GM18909 (cell line): Measurements from ENCODE around the gene KDELR3.

Experiments used
- ATAC-seq: cut with Tn5 transposase; IDR thresholded peaks from one replicate; pipeline ENCODE4 v1.9.1; 2021; ENCODE audit warnings: mild to moderate bottlenecking; ENCODE audit not compliant: unreplicated experiment, poor library complexity

KDELR3 gene

DNA sequence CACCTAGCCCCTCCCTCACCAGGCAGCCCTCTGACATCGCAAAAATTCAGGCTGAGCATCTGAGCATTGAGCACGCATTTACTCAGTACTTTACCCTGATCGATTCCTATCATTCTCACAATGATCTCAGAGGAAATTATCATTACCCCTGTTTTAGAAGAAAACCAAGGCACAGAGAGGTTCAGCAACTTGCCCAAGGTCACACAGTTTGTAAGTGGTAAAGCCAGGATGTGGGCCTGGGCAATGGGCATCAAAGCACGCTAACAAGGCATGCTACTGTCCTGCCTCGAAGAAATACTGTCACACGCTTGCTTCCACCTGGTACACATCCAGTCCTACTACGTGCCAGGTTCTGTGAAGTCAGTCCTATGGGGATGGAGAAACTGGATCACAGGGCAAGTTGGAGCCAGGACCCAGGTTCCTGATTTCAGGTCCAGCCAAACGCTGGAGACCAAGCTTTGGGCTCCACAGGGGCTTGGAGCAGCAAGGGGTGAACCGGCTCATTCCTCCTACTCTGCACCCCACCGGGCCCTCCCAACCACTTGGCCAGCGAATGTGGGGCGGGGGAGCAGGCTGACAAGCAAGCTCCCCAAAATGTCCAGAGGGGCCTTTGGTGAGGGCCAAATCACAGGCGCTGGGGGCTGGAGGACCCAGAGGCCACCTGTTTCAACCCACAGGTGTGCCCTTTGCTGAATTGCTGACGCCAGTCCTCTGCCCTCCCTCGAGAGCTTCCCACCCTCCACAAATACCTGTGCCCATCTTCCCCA, 31.1 kb upstream of the KDELR3 start:
- ATAC-seq: no peak

DNA sequence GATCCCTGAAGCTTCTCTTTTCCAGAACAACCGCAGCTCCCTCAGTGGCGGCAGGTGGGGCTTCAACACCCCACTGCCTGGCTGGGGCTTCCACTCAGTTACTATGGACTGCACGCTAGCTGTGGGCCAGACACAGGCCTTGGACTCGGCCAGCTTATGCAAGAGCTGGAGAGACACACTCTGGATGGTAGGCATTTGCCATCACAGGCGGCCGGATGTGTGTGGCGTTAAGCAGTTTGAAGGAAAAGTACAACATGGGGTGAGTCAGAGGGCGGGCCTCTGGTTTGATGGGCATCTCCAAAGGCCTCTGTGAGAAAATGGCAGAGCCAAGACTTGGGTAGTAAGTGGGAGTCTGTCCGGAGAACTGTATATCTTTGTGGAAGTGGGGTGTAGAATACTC, 30.5 kb upstream of the KDELR3 start:
- ATAC-seq: no peak

DNA sequence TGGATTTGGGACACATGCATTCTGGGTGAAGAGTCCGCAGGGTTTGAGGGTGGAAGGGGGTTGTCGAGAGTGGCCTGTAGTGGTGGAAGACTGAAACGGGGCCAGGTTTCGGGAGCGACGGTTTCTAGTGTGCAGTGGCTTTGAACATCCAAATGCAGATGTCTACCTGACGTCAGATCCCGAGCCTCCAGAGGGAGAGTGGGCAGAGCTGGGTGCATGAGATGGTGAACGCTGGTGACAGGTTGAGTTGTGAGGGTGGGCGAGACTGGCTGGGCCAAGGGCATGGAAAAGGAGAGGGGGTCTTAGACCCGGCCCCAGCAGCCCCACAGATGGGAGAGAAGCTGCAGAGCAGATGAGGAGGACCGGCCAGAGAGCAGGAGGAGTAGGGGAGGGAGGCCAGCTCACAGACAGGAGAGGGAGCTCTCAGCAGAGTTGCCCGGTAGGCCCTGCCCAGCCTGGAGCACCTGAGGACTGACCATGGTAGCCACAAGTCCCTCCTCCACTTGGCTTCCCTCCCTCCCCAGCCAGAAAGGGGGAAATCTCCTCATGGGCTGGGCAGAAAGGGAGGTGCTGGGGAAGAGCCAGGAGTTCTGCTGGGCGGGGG, 27.0 kb upstream of the KDELR3 start:
- ATAC-seq: no peak

DNA sequence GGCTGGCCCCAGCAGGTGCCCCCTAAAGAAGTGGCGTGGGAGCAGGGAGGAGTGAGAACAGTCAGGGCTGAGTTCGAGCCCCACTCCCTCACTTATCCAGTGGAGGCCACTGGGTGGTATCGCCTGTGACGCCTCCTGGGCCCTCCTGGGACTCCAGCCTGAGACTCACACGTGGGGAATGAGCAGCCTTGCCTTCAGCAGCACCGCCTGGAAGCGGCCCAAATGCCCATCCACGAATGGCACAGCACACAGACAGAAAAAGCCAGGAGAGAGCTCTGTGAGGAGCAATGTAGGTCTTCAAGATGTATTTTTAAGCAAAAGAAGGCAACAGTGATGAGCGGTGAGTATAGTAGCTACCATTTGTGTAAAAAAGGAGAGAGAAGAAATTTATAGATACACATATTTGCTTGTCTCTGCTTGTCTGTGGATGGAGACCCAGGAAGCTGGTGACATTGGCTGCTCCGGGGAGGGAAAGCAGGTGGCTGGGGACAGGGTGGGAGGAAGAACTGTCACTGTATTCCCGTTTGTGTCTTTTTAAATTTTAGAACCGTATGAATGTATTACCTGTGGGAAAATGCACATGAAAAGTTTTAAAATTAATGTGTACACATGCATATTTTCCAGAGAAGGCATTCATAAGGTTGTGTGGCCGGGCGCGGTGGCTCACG, 26.1 kb upstream of the KDELR3 start:
- no peak for ATAC-seq

DNA sequence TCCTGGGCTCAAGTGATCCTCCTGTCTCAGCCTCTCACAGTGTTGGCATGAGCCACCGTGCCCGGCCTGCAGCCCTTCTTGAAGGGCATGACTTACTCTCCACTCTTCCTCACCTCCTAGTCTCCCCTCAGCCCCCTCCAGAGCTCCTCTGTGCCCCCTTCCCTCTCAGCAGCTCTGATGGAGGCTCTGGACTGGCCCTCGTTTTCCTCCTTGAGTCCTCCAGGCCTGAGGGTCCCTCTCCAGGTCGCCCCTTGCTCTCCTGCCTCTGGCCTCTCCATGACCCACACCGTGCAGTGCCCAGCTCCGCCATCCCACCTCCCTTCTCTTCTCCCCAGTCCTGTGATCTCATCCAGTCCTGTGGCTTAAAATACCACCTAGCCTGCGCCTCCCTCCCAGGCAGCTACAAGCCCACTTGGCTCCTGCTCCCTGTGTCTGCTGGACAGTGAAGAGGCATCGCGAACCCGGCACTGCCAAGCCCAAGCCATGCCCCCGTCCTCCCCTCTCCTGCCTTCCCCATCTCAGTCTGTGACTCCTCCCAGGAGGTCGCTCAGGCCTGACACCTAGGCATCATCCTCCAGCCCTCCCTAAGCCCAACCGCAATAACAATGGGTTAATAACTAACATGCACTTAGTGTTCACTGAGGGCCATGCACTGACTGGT, 24.8 kb upstream of the KDELR3 start:
- no peak for ATAC-seq

DNA sequence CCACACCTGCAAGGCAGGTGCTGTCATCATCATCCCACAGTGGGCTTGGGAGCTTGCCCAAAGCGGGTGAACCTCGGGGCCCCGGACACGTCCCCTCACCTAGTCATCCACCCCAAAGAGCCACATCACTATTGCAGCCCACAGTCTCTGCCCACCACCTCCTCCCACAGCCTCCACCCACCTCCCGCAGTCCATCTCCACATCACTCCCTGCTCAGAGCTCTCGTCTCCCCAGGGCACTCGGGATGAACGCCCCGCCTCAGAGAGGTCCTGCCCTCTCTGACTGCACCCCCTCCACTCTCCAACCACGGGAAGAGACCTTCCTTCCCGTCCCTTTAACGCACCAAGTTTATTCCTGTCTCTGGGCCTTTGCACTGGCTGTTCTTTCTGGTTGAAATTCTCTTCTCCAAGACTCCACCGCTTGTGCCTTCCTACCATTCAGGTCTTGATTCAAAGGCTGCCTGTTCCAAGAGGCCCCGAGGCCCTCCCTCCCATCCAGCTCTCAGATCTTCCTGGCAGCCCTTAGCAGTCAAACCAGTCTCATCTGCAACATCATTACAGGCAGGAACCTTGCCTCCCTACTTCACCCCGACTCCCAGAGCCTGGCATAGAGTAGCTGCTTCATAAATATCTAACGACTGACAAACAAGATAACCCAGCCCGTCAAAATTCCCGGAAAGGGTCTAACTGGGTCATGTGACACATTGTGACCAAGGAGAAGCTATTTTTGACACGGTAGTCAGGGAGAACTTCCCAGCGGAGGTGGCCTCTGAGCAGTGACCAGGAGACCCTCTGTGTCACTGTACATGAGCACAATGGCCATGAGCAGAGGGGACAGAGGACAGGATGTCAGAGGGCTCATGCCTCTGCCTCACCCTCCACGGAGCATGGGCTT, 24.0 kb upstream of the KDELR3 start:
- ATAC-seq: no peak

DNA sequence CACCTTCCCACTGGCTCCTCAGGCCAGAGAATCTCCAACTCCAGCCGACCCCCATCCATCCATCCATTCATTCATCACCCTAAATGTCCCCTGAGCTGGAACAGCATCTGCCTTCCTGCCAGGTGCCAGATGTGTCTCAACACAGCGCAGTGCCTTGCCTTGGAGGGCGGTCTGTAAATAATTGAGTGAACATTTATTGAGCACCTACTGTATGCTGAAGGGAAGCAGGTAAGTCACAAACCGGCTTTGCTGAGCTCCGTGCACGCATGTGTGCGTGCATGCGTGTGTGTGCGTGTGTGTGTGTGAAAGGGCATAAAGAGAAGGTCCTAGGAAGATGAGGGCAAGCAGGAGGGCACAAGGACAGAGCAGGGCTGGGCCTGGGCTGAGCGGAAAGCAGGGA, 23.1 kb upstream of the KDELR3 start:
- no peak for ATAC-seq

DNA sequence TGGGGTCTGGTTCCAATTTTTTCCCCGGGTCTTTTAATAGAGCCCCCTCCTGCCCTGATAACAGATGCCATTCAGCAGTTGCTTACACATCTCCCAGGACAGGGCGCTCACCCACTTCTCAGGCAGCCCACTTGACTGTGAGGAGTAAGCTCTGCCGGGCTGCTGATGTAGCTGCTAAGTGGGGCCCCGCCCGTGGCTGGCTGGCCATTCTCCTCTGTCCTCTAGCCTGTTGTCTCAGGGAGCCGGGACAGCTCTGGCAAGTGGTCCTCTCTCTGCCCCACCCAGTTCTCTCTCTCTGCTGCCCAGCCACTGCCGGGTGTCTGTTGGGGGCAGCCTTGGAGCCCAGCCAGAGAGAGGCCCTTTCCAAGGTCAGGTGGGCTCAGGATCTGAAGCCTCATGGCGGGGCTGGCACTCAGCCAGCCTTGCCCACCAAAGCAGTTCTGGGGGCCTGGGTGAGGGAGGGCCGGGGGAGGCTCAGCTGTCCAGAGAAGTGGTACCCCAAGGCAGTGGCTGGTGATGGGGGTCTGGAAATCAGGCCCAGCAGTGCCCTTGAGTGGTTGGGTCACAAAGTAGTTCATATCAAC, 21.8 kb upstream of the KDELR3 start:
- no peak for ATAC-seq

DNA sequence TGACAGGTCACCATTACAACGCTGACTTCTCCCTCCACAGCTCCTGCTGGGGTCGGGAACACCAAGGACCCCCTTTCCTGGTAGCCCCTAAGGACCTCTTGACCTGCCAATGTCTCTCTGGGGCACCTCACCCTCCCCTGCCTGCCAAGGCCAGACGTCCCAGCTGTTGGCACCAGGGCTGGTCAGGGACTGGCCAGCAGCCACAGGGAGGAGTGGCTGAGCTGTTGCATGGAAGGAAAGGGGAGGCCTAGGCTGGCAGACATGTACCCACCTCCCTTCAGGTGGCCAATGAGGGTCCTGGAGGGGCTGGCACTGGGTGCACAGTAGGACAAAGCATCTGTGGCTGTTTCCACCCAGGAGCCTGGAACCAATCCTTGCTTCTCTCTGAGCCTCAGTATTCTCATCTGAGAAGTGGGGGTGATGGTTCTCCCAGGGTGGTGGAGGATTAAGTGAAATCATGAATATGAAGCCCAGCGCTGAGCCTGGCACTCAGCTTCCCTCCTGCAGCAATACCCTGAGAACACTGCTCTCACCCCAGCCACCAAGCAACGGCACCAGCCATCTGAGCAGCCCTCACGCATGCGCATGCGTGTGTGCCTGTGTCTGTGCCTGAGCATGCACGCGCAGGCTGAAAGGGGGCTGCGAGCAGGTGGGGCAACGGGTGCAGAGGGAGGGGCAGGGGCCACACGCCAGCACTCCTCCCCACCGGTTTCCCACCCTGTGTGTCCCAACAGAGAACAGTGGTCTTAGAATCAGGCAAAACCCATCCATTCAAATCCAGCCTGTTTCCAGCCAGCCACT, 18.8 kb upstream of the KDELR3 start:
- ATAC-seq: no peak

DNA sequence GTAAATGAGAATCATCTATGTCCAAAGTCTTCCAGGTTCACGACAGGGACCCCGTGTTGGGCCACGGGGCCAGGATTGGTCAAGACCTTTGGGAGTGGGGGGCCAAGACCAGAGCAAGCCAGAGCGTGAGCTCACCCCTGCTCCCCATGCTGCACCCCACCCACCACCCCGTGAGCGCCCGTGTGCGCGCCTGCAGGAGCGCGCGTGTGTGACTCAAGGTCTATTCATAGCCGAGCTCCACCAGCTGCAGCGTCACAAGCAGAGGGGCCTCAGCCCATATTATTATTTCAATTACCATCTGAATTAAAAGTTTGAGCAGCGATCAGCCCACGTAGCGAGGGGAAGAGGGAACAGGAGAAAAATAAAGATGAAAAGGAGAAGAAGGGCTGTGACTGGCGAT, 18.1 kb upstream of the KDELR3 start:
- no peak for ATAC-seq

DNA sequence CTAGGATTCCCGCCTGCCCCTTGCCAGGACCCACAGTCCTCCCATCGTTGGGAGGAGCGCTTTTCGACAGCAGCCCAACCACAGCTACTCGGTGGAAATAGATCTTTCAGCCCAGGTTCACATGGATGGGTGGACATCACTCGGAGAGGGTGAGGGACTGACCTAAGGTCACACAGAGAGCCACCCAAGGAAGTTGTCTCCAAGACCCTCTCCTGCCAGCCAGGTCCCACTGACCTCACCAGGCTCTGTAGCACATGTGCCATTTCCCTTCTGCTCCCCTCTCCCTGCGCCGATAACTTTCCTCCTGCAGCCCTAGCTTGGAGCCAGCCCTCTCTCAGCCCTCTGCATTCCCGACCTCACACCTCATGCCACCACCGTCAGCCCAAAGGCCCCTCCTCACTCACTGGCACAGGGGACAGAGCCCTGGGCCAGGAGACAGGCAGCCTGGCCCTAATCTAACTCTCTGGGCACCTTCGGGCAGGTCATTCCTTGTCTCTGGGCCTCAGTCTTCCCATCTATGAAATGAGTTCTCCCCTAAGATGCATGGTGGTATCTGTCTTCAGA, 17.6 kb upstream of the KDELR3 start:
- ATAC-seq: no peak

DNA sequence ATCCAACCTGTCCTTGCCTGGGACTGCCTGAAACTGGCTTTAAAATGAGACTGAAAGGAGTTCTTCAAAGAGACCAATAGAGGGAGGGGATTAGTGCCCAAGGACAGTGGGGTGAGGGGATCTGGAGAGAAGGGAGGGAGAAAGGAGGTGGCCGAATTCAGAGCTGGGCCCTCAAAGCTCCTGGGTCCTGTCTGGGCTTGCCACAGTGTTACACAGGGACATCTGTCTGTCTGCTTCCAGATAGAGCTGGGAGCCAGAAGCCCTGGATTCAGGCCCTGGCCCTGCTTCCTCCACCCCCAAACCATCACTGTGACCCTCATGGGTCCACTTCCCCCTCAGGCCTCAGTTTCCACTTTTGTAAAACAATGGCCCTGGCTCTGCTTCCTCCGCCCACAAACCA, 16.5 kb upstream of the KDELR3 start:
- ATAC-seq: no peak

DNA sequence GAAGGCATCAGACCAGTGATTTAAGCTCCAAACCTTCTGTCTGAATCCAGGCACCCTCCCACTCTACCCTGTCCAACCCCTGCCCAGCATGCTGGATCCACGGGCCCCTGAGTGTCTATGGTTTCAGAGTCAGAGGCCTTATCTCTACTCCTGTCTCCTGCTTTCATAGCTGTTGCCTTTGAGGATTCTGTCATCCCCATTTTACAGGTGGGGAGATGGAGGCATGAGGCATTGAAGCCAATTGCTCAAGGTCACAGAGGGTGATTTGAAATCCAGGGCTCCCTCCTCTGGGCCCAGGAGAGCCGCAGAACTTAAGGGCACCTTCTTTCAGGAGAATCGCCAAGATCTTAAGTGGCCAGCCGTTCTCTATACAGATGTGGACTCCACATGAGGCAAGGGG, 16.0 kb upstream of the KDELR3 start:
- ATAC-seq: no peak

DNA sequence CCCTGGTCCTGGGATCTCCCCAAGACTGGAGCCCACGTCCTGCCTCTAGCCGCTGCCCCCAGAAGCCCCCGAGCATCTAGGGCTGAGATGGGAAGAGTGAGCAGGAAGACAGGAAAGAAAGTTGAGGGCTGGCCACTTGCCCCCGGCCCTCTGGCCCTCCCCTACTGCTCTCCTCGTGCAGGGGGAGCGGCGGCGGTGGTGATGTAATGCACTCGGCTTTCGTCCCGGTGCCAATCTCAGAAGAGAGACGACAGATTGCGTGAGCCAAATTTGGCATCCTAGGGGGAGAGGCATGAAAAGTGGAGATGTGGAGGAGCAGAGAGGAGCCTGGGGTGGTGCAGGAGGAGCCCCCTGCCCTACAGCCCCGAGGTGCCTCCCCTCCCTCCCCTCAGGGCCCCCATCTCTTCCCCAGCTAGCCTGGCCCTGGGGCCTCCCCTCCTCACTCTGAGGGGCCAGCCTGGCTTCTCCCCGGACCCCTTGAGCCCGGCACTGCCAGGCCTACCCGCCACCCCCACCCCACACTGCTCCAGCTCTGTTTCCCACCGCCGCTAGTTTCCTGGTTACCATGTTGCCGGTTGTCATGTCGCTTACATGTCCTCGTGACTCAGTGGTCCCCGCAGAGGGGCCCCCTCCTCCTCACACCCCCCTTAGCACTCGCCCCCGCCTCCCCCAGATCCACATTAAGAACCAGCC, 15.4 kb upstream of the KDELR3 start:
- no peak for ATAC-seq

DNA sequence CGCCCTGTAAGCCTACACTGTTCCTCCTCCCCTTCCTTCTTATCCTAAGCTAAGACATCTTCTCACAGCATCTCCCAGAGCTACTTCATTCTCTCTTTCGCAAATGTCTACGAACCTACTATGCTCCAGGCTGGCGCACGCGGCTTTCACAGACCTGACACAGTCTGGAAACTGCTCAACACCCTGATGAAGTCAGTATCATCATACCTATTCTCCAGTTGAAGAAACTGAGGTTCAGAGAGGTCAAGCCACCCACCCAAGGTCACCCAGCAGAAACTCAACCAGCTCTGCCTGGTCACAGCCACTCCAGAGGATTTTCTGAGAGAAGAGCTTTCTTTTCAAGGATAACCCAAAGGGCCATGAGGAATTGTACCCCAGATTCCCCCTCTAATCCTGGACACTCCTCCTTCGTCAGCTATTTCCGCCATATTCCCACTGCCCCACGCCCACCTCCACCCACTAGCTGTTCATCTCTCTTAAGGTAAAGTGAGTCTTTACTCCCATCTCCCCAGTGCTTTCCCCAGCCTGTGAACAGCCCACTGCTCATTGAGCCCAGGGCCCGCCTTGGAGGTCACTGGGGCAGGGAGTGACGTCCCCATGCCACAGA, 14.7 kb upstream of the KDELR3 start:
- ATAC-seq: no peak

DNA sequence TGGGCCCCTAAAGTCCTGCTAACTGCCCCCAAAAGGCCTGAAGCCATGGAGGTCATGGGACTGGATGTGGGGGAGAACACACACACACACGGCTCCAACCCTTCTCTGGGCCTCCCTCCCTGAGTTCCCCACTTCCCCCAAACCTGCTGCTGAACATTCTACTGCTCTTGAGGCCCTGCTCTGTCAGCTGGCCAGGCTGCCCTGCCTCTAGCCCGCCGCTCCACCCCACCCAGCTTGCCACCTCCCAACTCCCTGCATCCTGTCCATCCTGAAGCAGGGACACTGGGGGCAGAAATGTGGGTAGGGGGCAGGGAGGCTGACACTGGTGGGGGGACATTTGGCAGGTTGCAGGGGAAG, 13.9 kb upstream of the KDELR3 start:
- ATAC-seq: no peak

DNA sequence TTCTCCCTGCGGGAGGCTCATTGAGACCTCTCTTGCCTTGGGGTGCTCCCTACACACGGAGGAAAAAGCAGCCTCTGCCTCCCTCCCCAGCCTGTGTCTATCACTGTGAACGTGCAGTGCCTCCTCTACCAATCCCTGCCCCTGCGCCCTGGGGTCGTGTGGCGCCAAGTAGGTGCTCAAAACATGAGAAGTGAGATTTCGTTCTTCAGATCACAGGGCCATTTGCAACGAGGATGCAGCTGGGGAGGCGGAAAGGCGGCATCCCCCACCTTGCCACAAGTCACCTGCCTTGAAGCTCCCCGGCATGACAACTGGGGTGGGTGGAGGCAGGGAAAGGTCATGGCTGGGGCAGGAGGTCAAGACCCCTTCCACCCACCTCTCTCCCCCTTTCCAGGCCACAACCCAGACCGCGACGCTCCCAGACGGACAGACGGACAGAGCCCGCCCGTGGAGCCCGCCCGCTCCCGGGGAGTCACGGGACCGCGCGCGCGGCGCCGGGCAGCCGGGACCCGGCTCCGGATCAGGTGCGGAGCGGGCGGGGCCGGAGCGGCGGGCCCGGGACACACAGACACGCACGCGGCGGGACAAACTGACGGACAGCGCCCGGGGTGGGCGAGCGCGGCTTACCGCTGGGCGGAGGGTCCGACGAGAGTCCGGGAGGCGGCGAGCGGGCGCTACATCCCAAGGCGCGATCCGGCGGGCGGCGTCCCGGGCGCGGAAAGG, 13.4 kb upstream of the KDELR3 start:
- ATAC-seq: no peak
